ENCODE data around the gene ODF2L. TPM values are rescaled to one million over a fixed set of nuclear protein-coding genes. Genes with fewer than 3 reads are reported as not detected.

The ODF2L gene
- total and polyA plus RNA-seq, 2 of the 4 experiments (the other 2 are of a cell fraction) = 10.4 to 12.3 TPM

- no peak overlapping the region for H2BK20ac ChIP-seq (ENCODE audit: low read depth, low read length)
- no peaks in the 10 kb centered on the region for H3K9me1 ChIP-seq (ENCODE audit: insufficient read depth, low read length)
- no peak overlapping the region for H3K9ac ChIP-seq (ENCODE audit: low read depth, low read length)
- H2AK5ac ChIP-seq (ENCODE audit: low read depth, low read length) = no peak overlapping the region
- H2AFZ ChIP-seq (replicated peaks; ENCODE audit: low read length, poor library complexity) = no peak overlapping the region
- H3K36me3 ChIP-seq (ENCODE audit: control insufficient read depth, insufficient read depth, low read length) = no peaks in the 10 kb centered on the region
- intact Hi-C loops (cut with micrococcal nuclease) (no loop called here), in situ Hi-C loops (cut with MboI; ENCODE audit: low sequenced_read_pairs) (no loop called here), dilution Hi-C loops (cut with HindIII; ENCODE audit: low sequenced_read_pairs, unreplicated experiment) (no loop called here)
- no peak overlapping the region for H3K23ac ChIP-seq (ENCODE audit: low read depth, low read length)
- H2BK120ac ChIP-seq (ENCODE audit: low read depth, low read length) = no peak overlapping the region
- H3K79me1 ChIP-seq (ENCODE audit: low read depth in 1 of 2, low read length in 2 of 2) = no peaks in the 10 kb centered on the region
- no peak overlapping the region for H2BK15ac ChIP-seq (ENCODE audit: low read depth, low read length)
- ATAC-seq (ENCODE audit: low read depth) = no peak
- no peaks in the 10 kb centered on the region for H4K20me1 ChIP-seq (ENCODE audit: insufficient read depth, low read length)
- no peaks in the 10 kb centered on the region for H3K9me3 ChIP-seq (ENCODE audit: control insufficient read depth, insufficient read depth, low read length)
- H4K91ac ChIP-seq (ENCODE audit: insufficient read depth, low read depth, low read length) = no peak overlapping the region
- ChIA-PET CTCF (interaction anchor here (0.6 kb wide), 1 partner anchor 130 kb away, joined by 3 read pairs; no protein-coding TSS in a partner anchor), POLR2A (ENCODE audit: unreplicated experiment) (no interaction called here)
- no peak overlapping the region for H2BK5ac ChIP-seq (ENCODE audit: low read depth, low read length, poor library complexity, severe bottlenecking)
- H3K4me3 ChIP-seq (ENCODE audit: insufficient read depth, low read depth, low read length) = no peak overlapping the region
- H3K14ac ChIP-seq (replicated peaks; ENCODE audit: low read depth, low read length) = no peak overlapping the region
- no TSS peak for BruUV-seq (replicated peaks)
- H3K18ac ChIP-seq (ENCODE audit: low read depth, low read length) = no peak overlapping the region
- H3K27ac ChIP-seq (ENCODE audit: insufficient read depth, low read length) = no peak overlapping the region
- no peak overlapping the region for H4K5ac ChIP-seq (ENCODE audit: low read depth, low read length)
- no peak overlapping the region for H3K4ac ChIP-seq (ENCODE audit: low read depth, low read length)
- no peaks in the 10 kb centered on the region; the same call in 1 of the 2 replicates for H3K27me3 ChIP-seq (ENCODE audit: control insufficient read depth, insufficient read depth, low read length)
- TF ChIP-seq RFX5 (IDR thresholded peaks at IDR 0.05; ENCODE audit: low read depth, low read length) = no peak
- TF ChIP-seq USF2 (IDR thresholded peaks at IDR 0.05; ENCODE audit: low read depth, low read length) = no peak
- no peak for TF ChIP-seq CTCF (conservative IDR thresholded peaks at IDR 0.05; ENCODE audit: low read depth, low read length)
- 0 out of 2 replicates have a peak, but pooled peaks have one; percentile 34 for TF ChIP-seq MAFK (IDR thresholded peaks at IDR 0.05; ENCODE audit: low read depth, low read length)
- TF ChIP-seq MAZ (IDR thresholded peaks at IDR 0.05; ENCODE audit: borderline replicate concordance, low read depth, low read length) = no peak
- TF ChIP-seq MXI1 (IDR thresholded peaks at IDR 0.05; ENCODE audit: borderline replicate concordance, low read depth, low read length) = no peak
- TF ChIP-seq CEBPB (IDR thresholded peaks at IDR 0.05; ENCODE audit: low read depth, low read length) = no peak
- 75% methylated on average over 2 of the region's 7 CpGs; no CpG with 5 or more reads in 1 of the 2 experiments for WGBS, 2 experiments (ENCODE audit: extremely low coverage in 2 of 2, insufficient read length in 1 of 2)
- no peaks in the 10 kb centered on the region for H3K4me1 ChIP-seq (ENCODE audit: control insufficient read depth, insufficient read depth, low read length)
- no peak overlapping the region for H2AK9ac ChIP-seq (replicated peaks; ENCODE audit: low read depth, low read length, poor library complexity)
- DNase-seq = no peak
- H4K8ac ChIP-seq (ENCODE audit: low read depth in 2 of 2, low read length in 2 of 2) = no peak overlapping the region
- no peak overlapping the region for H3K56ac ChIP-seq (ENCODE audit: extremely low read depth, insufficient read depth, low read length)
- H3K4me2 ChIP-seq (ENCODE audit: low read depth, low read length) = no peak overlapping the region
Measured at GRCh38 chr1:86339014-86339812, 56.9 kb downstream of the ODF2L start.

Measured in IMR-90 (cell line).